Bone marrow (tissue), 2 donors: ENCODE data around the gene NXPE4.
"Not testable (repeated sequence)": the region's sequence is repeated elsewhere in the genome, so short reads cannot be mapped to it uniquely, and the experiment has no call there.

Source experiments
- DNase-seq, 2 donors: peaks; one replicate each; lab custom pipeline; 2025; lab: John Stamatoyannopoulos, UW

Gene NXPE4

GRCh38 chr11:114595571-114595970 lies at the start of gene NXPE4:
Gene NXPE4, minus strand, starts transcription at chr11:114595786. Its CDS starts 1,027 bp downstream, at chr11:114594759.
- no peak for DNase-seq

GRCh38 chr11:114639440-114639839 lies 43.9 kb upstream of the NXPE4 start:
- not testable (repeated sequence) for DNase-seq

- not testable (repeated sequence) for DNase-seq
Observed at GRCh38 chr11:114631445-114631965, 35.9 kb upstream of the NXPE4 start.

DNA sequence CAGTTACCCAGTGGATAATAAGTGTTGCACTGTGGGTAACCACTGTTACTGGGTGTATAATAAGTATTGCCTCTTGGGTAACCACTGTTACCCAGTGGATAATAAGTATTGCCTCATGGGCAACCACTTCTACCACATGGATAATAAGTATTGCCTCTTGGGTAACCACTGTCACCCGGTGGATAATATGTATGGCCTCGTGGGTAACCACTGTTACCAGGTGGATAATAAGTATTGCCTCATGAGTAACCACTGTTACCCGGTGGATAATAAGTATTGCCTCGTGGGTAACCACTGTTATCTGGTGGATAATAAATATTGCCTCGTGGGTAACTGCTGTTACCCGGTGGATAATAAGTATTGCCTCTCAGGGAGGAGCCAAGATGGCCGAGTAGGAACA lies 29.7 kb upstream of the NXPE4 start:
- no peak for DNase-seq

DNA sequence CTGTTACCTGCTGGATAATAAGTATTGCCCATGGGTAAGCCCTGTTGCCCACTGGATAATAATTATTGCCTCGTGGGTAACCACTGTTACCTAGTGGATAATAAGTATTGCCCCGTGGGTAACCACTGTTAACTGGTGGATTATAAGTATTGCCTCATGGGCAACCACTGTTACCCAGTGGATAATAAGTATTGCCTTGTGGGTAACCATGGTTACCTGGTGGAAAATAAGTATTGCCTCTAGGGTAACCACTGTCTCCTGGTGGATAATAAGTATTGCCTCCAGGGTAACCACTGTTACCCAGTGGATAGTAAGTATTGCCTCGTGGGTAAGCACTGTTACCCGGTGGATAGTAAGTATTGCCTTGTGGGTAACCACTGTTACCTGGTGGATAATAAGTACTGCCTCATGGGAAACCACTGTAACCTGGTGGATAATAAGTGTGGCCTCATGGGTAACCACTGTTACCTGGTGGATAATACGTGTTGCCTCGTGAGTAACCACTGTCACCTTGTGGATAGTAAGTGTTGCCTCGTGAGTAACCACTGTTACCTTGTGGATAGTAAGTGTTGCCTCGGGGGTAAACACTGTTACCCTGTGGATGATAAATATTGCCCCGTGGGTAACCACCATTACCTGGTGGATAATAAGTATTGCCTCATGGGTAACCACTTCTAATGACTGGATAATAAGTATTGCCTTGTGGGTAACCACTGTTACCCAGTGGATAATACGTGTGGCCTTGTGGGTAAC lies 29.0 kb upstream of the NXPE4 start:
- no peak for DNase-seq

- DNase-seq: no peak
Observed at GRCh38 chr11:114623720-114624119, 28.1 kb upstream of the NXPE4 start.

DNA sequence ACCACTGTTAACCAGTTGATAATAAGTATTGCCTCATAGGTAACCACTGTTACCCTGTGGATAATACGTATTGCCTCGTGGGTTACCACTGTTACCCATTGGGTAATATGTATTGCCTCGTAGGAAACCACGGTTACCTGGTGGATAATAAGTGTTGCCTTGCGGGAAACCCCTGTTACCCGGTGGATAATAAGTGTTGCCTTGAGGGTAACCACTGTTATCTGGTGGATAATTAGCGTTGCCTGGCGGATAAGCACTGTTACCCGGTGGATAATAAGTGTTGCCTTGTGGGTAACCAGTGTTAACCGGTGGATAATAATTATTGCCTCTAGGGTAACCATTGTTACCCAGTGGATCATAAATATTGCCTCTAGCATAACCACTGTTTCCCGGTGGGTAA lies 27.3 kb upstream of the NXPE4 start:
- no peak for DNase-seq

- DNase-seq: no peak
Observed at GRCh38 chr11:114621950-114622809, 26.6 kb upstream of the NXPE4 start.

DNA sequence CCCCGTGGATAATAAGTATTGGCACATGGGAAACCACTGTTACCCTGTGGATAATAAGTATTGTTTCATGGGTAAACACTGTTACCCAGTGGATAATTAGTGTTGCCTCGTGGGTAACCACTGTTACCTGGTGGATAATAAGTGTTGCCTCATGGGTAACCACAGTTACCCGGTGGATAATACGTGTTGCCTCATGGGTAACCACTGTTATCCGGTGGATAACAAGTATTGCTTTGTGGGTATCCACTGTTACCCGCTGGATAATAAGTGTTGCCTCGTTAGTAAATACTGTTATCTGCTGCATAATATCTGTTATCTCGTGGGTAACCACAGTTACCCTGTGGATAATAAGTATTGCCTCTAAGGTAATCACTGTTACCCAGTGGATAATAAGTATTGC lies 25.5 kb upstream of the NXPE4 start:
- no peak for DNase-seq

DNA sequence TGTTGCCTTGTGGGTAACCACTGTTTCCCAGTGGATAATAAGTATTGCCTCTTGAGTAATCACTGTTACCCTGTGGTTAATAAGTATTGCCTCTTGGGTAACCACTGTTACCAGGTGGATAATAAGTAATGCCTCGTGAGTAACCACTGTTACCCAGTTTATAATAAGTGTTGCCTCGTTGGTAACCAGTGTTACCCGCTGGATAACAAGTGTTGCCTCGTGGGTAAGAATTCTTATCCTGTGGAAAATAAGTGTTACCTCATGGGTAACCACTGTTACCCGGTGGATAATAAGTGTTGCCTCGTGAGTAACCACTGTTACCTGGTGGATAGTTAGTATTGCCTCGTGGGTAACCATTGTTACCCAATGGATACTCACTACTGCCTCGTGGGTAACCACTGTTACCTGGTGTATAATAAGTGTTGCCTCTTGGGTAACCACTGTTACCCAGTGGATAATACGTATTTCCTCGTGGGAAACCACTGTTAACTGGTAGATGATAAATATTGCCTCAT lies 24.1 kb upstream of the NXPE4 start:
- DNase-seq: no peak

GRCh38 chr11:114618139-114618538 lies 22.6 kb upstream of the NXPE4 start:
- DNase-seq: no peak

- DNase-seq: no peak
Observed at GRCh38 chr11:114617157-114618124, 21.9 kb upstream of the NXPE4 start.

GRCh38 chr11:114616516-114616915 lies 20.9 kb upstream of the NXPE4 start:
- no peak for DNase-seq

- no peak for DNase-seq
Observed at GRCh38 chr11:114615448-114616361, 20.1 kb upstream of the NXPE4 start.

GRCh38 chr11:114614127-114614720 lies 18.6 kb upstream of the NXPE4 start:
- no peak for DNase-seq

DNA sequence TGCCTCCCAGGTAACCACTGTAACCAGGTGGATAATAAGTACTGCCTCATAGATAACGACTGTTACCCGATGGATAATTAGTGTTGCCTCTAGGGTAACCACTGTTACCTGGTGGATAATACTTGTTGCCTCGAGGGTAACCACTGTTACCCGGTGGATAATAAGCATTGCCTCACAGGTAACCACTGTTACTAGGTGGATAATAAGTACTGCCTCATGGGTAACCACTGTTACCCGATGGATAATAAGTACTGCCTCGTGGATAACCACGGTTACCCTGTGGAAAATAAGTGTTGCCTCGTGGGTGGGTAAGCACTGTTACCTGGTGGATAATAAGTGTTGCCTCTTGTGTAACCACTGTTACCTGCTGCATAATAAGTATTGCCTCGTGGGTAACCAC lies 17.5 kb upstream of the NXPE4 start:
- DNase-seq: not testable (repeated sequence)

GRCh38 chr11:114612686-114613085 lies 17.1 kb upstream of the NXPE4 start:
- no peak for DNase-seq

- DNase-seq: not testable (repeated sequence)
Observed at GRCh38 chr11:114612199-114612598, 16.6 kb upstream of the NXPE4 start.

GRCh38 chr11:114610984-114611944 lies 15.7 kb upstream of the NXPE4 start:
- DNase-seq: no peak
